AG09309 (cell line): ENCODE measurements around the gene GSC2.

Source experiments
- DNase-seq: peaks from one replicate; pipeline ENCODE4 v3.0.0-alpha.2; 2010; ENCODE audit warnings: low read depth
- H3K4me3 ChIP-seq: 2 replicates; pipeline ENCODE4 v1.5.1; 2011; ENCODE audit warnings: mild to moderate bottlenecking, low read depth, low read length, moderate library complexity; ENCODE audit not compliant: control insufficient read depth
- TF ChIP-seq, protein P1 (sequence below): IDR thresholded peaks from 2 replicates; pipeline ENCODE4 v1.5.1; 2011; ENCODE audit warnings: mild to moderate bottlenecking, low read depth, low read length, inconsistent platforms; ENCODE audit not compliant: insufficient read depth, control insufficient read depth; ENCODE audit errors: missing control alignments

Gene GSC2

GRCh38 chr22:19103880-19104821, 45.9 kb downstream of the GSC2 start:
- H3K4me3 ChIP-seq, result no peak overlapping the region
- no peak for DNase-seq
- TF ChIP-seq, protein P1, sequence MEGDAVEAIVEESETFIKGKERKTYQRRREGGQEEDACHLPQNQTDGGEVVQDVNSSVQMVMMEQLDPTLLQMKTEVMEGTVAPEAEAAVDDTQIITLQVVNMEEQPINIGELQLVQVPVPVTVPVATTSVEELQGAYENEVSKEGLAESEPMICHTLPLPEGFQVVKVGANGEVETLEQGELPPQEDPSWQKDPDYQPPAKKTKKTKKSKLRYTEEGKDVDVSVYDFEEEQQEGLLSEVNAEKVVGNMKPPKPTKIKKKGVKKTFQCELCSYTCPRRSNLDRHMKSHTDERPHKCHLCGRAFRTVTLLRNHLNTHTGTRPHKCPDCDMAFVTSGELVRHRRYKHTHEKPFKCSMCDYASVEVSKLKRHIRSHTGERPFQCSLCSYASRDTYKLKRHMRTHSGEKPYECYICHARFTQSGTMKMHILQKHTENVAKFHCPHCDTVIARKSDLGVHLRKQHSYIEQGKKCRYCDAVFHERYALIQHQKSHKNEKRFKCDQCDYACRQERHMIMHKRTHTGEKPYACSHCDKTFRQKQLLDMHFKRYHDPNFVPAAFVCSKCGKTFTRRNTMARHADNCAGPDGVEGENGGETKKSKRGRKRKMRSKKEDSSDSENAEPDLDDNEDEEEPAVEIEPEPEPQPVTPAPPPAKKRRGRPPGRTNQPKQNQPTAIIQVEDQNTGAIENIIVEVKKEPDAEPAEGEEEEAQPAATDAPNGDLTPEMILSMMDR, result no peak

DNA sequence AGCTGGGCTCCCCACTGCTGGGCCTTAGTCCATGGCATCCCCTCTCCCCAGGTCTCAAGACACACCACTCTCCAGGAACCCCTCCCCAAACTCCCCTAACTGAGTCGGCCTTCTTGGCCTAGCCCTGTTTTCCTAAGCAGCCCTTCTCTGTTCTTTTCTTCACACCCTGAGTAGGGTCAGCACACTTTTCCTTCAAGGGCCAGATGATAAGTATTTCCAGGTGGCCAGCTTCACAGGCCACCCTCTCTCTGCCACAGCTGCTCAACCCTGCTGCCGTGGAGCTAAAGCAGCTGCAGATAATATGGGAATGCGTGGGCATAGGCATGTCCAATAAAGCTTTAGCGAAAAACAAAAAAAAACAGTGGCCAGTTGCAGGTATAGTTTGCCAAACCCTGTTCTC, 51.9 kb downstream of the GSC2 start:
- no peak for DNase-seq
- TF ChIP-seq, protein P1, result no peak
- H3K4me3 ChIP-seq, result no peak overlapping the region

DNA sequence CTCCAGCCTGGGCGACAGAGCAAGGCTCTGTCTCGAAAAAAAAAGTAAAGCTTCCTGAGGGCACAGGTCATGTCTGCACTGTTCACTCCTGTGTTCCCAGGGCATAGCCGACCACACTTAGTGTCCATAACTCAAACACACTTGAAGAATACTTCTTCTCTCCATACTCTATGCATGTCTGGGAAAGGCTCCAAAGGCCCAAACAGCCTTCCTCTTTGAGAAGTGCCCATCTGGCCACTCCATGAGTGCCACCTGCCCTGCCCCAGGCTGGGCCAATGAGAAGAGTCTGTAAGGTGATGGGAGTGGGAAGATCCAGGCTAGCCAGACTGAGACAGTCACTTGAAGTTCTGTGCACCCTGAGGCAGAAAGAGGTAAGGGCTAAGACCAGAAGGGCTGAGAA, 52.6 kb downstream of the GSC2 start:
- H3K4me3 ChIP-seq, result no peak overlapping the region
- DNase-seq, result no peak
- TF ChIP-seq, protein P1, result no peak
